Endothelial cell of umbilical vein (primary cell): Measurements from ENCODE around the gene PHKG1. TPM values are rescaled to one million over a fixed set of nuclear protein-coding genes. Genes with fewer than 3 reads are reported as not detected.
"Not testable (repeated sequence)": the region's sequence is repeated elsewhere in the genome, so short reads cannot be mapped to it uniquely, and the experiment has no call there.

Experiments
- Bru-seq: library from RNA; stranded (reverse); fragments of 400-500 nt; gene quantifications from one replicate; lab custom pipeline; 2021; lab: Mats Ljungman, UMichigan
- BruChase-seq, 2 experiments: library from RNA; stranded (reverse); fragments of 400-500 nt; gene quantifications; one replicate each; lab custom pipeline; 2021; lab: Mats Ljungman, UMichigan
- BruUV-seq: library from RNA; stranded (reverse); fragments of 400-500 nt; replicated peaks from 2 replicates; lab custom pipeline; 2021; lab: Mats Ljungman, UMichigan
- CTCF ChIA-PET: fragments of 300-600, 350-600 bp; sonication (Branson Sonifier 250); formaldehyde crosslinking; loops from one replicate; lab custom pipeline; 2021; ENCODE audit warnings: antibody characterized with exemption, inconsistent platforms; lab: Charles Lee
- POLR2A ChIA-PET: fragments of 300-600, 350-600 bp; sonication (Branson Sonifier 250); formaldehyde crosslinking; loops from one replicate; lab custom pipeline; 2021; ENCODE audit warnings: antibody characterized with exemption, inconsistent platforms; lab: Charles Lee
- DNase-seq: peaks from one replicate; pipeline ENCODE4 v3.0.0-alpha.2; 2011; ENCODE audit warnings: low read depth, low spot score
- FAIRE-seq: peaks from 2 replicates; lab custom pipeline; 2011; peaks lifted over from hg19 to GRCh38; lab: Jason Lieb, UNC
- H2AFZ ChIP-seq: 2 replicates; pipeline ENCODE4 v1.6.0; 2012; ENCODE audit warnings: low read depth, low read length, control low read depth, inconsistent platforms
- H3K27ac ChIP-seq: 2 replicates; pipeline ENCODE4 v1.5.1; 2011; ENCODE audit warnings: low read depth, mild to moderate bottlenecking, control low read depth, low read length, moderate library complexity; ENCODE audit not compliant: insufficient read depth
- H3K27me3 ChIP-seq, 2 experiments: 2 replicates each; pipeline versions ENCODE4 v1.6.0 to v1.6.1; 2011; ENCODE audit warnings: low read length in 2 of 2, mixed read lengths in 1 of 2; ENCODE audit not compliant: control insufficient read depth in 2 of 2, insufficient read depth in 2 of 2
- H3K36me3 ChIP-seq, 2 experiments: 2 replicates in 1 of 2; 3 replicates in 1 of 2; pipeline ENCODE4 v1.5.1; 2011; ENCODE audit warnings: low read length in 2 of 2, mild to moderate bottlenecking in 1 of 2, moderate library complexity in 1 of 2; ENCODE audit not compliant: control insufficient read depth in 2 of 2, insufficient read depth in 2 of 2; ENCODE audit errors: extremely low read depth in 1 of 2
- H3K4me1 ChIP-seq: 3 replicates; pipeline ENCODE4 v1.5.1; 2011; ENCODE audit warnings: mild to moderate bottlenecking, low read length; ENCODE audit not compliant: control insufficient read depth, insufficient read depth; ENCODE audit errors: extremely low read depth
- H3K4me2 ChIP-seq: 2 replicates; pipeline ENCODE4 v1.6.1; 2011; ENCODE audit warnings: low read length, control low read depth, mixed read lengths; ENCODE audit not compliant: insufficient read depth
- H3K4me3 ChIP-seq, 3 experiments: fragments of 200-600 bp in 1 of 3; sonication (generic), shearing (Covaris generic) in 1 of 3; replicated peaks in 1 of 3; 2 replicates each; pipeline ENCODE4 v1.5.1; 2011 to 2016; ENCODE audit warnings: control low read depth in 3 of 3, low read length in 3 of 3, mild to moderate bottlenecking in 2 of 3, inconsistent platforms in 1 of 3, low read depth in 1 of 3, moderate library complexity in 1 of 3; ENCODE audit not compliant: insufficient read depth in 1 of 3
- H3K79me2 ChIP-seq: 2 replicates; pipeline ENCODE4 v1.6.0; 2012; ENCODE audit warnings: low read length, inconsistent platforms; ENCODE audit not compliant: control insufficient read depth, insufficient read depth
- H3K9ac ChIP-seq: replicated peaks from 2 replicates; pipeline ENCODE3; 2011; ENCODE audit warnings: low read length, control low read depth; ENCODE audit not compliant: insufficient read depth; ENCODE audit errors: extremely low read depth
- H3K9me1 ChIP-seq: replicated peaks from 3 replicates; pipeline ENCODE4 v1.6.0; 2011; ENCODE audit warnings: mild to moderate bottlenecking, low read length; ENCODE audit not compliant: control insufficient read depth, insufficient read depth; ENCODE audit errors: extremely low read depth
- H3K9me3 ChIP-seq: replicated peaks from 2 replicates; pipeline ENCODE4 v1.5.1; 2012; ENCODE audit warnings: low read length, inconsistent platforms; ENCODE audit not compliant: control insufficient read depth, insufficient read depth
- H4K20me1 ChIP-seq: replicated peaks from 2 replicates; pipeline ENCODE3; 2011; ENCODE audit warnings: mild to moderate bottlenecking, low read length; ENCODE audit not compliant: control insufficient read depth, insufficient read depth; ENCODE audit errors: extremely low read depth
- GATA2 ChIP-seq: IDR thresholded peaks from 2 replicates; pipeline ENCODE4 v1.7.0; 2011; ENCODE audit warnings: low read depth, mild to moderate bottlenecking, moderate library complexity, mixed read lengths, low read length; ENCODE audit not compliant: insufficient read length, insufficient read depth
- POLR2A ChIP-seq: IDR thresholded peaks from 2 replicates; pipeline ENCODE4 v1.6.1; 2012; ENCODE audit warnings: low read depth, mild to moderate bottlenecking, control low read depth, low read length
- dilution Hi-C: fragments of 300-500 bp; cut with MboI; formaldehyde crosslinking; loops from one replicate; pipeline ENCODE4 v1.15.0; 2019; ENCODE audit warnings: low sequenced_read_pairs; ENCODE audit not compliant: extremely low pct_ligation_motif_present
- intact Hi-C: fragments of 100-400 bp; cut with micrococcal nuclease; formaldehyde crosslinking; loops from one replicate; pipeline ENCODE4 v1.10.0; 2022
- long read RNA-seq: library from polyadenylated mRNA; stranded (forward); transcript quantifications from one replicate; pipeline ENCODE4 v2.0.0, GENCODE V29; 2021
- polyA minus RNA-seq, 3 experiments: library from RNA; depleted of rRNA, polyadenylated mRNA; stranded (reverse); fragments of >200 nt; gene quantifications; 1 replicate in 1 of 3; 2 replicates in 2 of 3; pipeline ENCODE4 v1.2.3, GENCODE V29; 2011
- polyA plus RNA-seq, 4 experiments: library from polyadenylated mRNA; depleted of rRNA in 3 of 4; stranded (reverse) in 3 of 4; unstranded in 1 of 4; fragments of >200 nt; gene quantifications; 2 replicates each; pipeline versions ENCODE4 v1.2.1 to v1.2.3, GENCODE V29; 2011 to 2012; ENCODE audit warnings: missing spikeins in 1 of 4
- total RNA-seq: library from RNA; stranded (reverse); gene quantifications from 2 replicates; pipeline ENCODE4 v1.2.3, GENCODE V29; 2021
- TF ChIP-seq, protein P1 (sequence below), 2 donors: IDR thresholded peaks; 1 replicate in 1 of 2; 2 replicates in 1 of 2; pipeline ENCODE4 v1.5.1; 2011; ENCODE audit warnings: low read length in 2 of 2, mild to moderate bottlenecking in 2 of 2, moderate library complexity in 2 of 2, control low read depth in 1 of 2, inconsistent platforms in 1 of 2, low read depth in 1 of 2; ENCODE audit not compliant: insufficient read depth in 1 of 2; ENCODE audit errors: extremely low read depth in 1 of 2
- TF ChIP-seq, protein P2 (sequence below): IDR thresholded peaks from 2 replicates; pipeline ENCODE4 v1.6.1; 2011; ENCODE audit not compliant: insufficient read depth, insufficient read length

The PHKG1 gene
- total RNA-seq (0.72 and 1.00 TPM in 2 replicates), polyA plus RNA-seq (0.32 and 0.78 TPM in 2 replicates), polyA minus RNA-seq (0.93 TPM in 1 of 2 replicates, not detected in the other), Bru-seq, nascent RNA (percentile 31 among the genes with signal in this experiment), BruChase-seq, experiment 1, labeled RNA remaining after a 6-hour chase (percentile 40 among the genes with signal in this experiment), BruChase-seq, experiment 2, labeled RNA remaining after a 2-hour chase (percentile 46 among the genes with signal in this experiment)
- polyA plus RNA-seq (2011; cell fraction: cytosol; rRNA removed), result 0.10 and 0.21 TPM in 2 replicates
- 3.1 and 3.2 TPM in 2 replicates for polyA plus RNA-seq (2011; cell fraction: nucleus; rRNA removed)
- polyA plus RNA-seq (2012), result 0.56 and 1.1 TPM in 2 replicates
- polyA minus RNA-seq (2011; cell fraction: cytosol; rRNA and poly(A)+ RNA removed), result not detected
- 1.2 and 2.5 TPM in 2 replicates for polyA minus RNA-seq (2011; cell fraction: nucleus; rRNA and poly(A)+ RNA removed)
- long read RNA-seq, partial matches to known transcripts, result 0 of 6 reads
- long read RNA-seq, other reads (novel, unspliced or antisense), result 6 of 6 reads

GRCh38 chr7:56092789-56093531 lies at the start of gene PHKG1:
TSS of gene PHKG1 (minus strand) at chr7:56092952. CDS start at chr7:56088941, 4,011 bp downstream.
- POLR2A ChIA-PET, result interaction anchor here (0.9 to 1.1 kb wide), 2 partner anchors 13 to 128 kb away, joined by 3 to 7 read pairs; partner anchors contain the start of gene CHCHD2
- TF ChIP-seq GATA2 (no peak), POLR2A (no peak)
- TF ChIP-seq, protein P1, sequence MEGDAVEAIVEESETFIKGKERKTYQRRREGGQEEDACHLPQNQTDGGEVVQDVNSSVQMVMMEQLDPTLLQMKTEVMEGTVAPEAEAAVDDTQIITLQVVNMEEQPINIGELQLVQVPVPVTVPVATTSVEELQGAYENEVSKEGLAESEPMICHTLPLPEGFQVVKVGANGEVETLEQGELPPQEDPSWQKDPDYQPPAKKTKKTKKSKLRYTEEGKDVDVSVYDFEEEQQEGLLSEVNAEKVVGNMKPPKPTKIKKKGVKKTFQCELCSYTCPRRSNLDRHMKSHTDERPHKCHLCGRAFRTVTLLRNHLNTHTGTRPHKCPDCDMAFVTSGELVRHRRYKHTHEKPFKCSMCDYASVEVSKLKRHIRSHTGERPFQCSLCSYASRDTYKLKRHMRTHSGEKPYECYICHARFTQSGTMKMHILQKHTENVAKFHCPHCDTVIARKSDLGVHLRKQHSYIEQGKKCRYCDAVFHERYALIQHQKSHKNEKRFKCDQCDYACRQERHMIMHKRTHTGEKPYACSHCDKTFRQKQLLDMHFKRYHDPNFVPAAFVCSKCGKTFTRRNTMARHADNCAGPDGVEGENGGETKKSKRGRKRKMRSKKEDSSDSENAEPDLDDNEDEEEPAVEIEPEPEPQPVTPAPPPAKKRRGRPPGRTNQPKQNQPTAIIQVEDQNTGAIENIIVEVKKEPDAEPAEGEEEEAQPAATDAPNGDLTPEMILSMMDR (IDR thresholded peaks at IDR 0.05; ENCODE audit: extremely low read depth in 1 of 2, insufficient read depth in 1 of 2, low read depth in 1 of 2, low read length in 2 of 2), result peak; percentile 36 to 74
- TF ChIP-seq, protein P2, sequence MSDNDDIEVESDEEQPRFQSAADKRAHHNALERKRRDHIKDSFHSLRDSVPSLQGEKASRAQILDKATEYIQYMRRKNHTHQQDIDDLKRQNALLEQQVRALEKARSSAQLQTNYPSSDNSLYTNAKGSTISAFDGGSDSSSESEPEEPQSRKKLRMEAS, result no peak
- CTCF ChIA-PET, result interaction anchor here (0.6 to 2.8 kb wide), 18 partner anchors 8 to 812 kb away, joined by 3 to 49 read pairs (median 6); partner anchors contain the start of genes CHCHD2, NIPSNAP2 and SUMF2
- peak; percentile 80 for DNase-seq
- no peaks in the 10 kb centered on the region for H3K79me2 ChIP-seq
- peak within 1 kb of the TSS; percentile 42 for H3K4me2 ChIP-seq
- no peak within 1 kb of the TSS for H3K27ac ChIP-seq
- BruUV-seq, result no TSS peak
- no peaks in the 10 kb centered on the region for H3K27me3 ChIP-seq
- no peaks in the 10 kb centered on the region for H3K9me3 ChIP-seq
- H3K9me1 ChIP-seq, result no peaks in the 10 kb centered on the region
- peak; percentile 88 for FAIRE-seq
- no peaks in the 10 kb centered on the region for H4K20me1 ChIP-seq
- H3K36me3 ChIP-seq, result no peaks in the 10 kb centered on the region
- H3K4me3 ChIP-seq, result no peak within 1 kb of the TSS
- intact Hi-C loops (loop anchor here (1.0 to 2.0 kb wide), 2 partner anchors 14 to 88 kb away; no protein-coding TSS in a partner anchor), dilution Hi-C loops (no loop called here)
- H3K9ac ChIP-seq, result no peak within 1 kb of the TSS
- H3K4me1 ChIP-seq, result peaks cover 3% of the 10 kb centered on the region
- H2AFZ ChIP-seq, result no peak within 1 kb of the TSS

DNA sequence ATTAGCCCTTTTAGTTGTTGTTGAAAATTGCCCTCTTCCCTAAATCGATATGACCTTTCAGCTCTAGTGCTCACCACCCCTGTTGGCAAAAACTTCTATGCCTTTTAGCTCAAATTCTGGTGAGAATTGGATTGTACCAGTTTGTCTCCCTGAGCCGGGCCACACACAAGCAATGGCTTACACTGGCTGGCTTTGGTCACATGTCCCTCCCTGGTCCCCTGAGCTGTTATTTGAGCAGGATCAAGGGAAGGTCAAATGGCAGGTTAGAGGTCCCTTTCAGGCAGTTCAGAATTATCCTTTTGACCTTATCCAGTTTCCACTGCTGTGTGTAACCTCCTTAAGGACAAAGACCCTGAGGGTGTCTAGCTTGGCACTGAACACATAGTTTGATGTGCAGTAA lies 38.3 kb upstream of the PHKG1 start:
- FAIRE-seq, dilution Hi-C loops: not testable (repeated sequence)

More for the DNA sequence above, 38.3 kb upstream of the PHKG1 start:
- H3K9me1 ChIP-seq, H3K4me1 ChIP-seq, intact Hi-C loops, H3K9me3 ChIP-seq, H3K36me3 ChIP-seq, H3K27ac ChIP-seq, POLR2A ChIA-PET, DNase-seq, H3K27me3 ChIP-seq, H3K4me3 ChIP-seq, H3K79me2 ChIP-seq, H2AFZ ChIP-seq, H3K9ac ChIP-seq, CTCF ChIA-PET, H3K4me2 ChIP-seq, BruUV-seq, H4K20me1 ChIP-seq: not testable (repeated sequence)
